Neural cell (in vitro differentiated cells): ENCODE results near the gene STARD13. TPM values are rescaled to one million over a fixed set of nuclear protein-coding genes. Genes with fewer than 3 reads are reported as not detected.

Experiments used
- H2AFZ ChIP-seq: fragments of 200-600, 300-800 bp; sonication (generic), shearing (Covaris generic); 2 replicates; pipeline ENCODE4 v1.6.0; 2014; ENCODE audit warnings: low read depth, mild to moderate bottlenecking, antibody characterized with exemption, low read length, moderate library complexity
- H3F3A ChIP-seq: fragments of 200-600 bp; shearing (Covaris generic); 2 replicates; pipeline ENCODE4 v1.6.1; 2016; ENCODE audit warnings: mild to moderate bottlenecking, moderate library complexity, mixed read lengths, antibody characterized with exemption, low read length; ENCODE audit not compliant: insufficient read depth, poor library complexity, severe bottlenecking
- H3K27ac ChIP-seq: fragments of 200-600, 300-800 bp; sonication (generic), shearing (Covaris generic); 2 replicates; pipeline ENCODE4 v1.5.1; 2014; ENCODE audit warnings: mild to moderate bottlenecking, low read length, moderate library complexity
- H3K27me3 ChIP-seq: fragments of 300-800, 200-600 bp; sonication (generic), shearing (Covaris generic); 2 replicates; pipeline ENCODE4 v1.6.0; 2014; ENCODE audit warnings: mild to moderate bottlenecking, low read depth, low read length, moderate library complexity; ENCODE audit not compliant: insufficient read depth
- H3K36me3 ChIP-seq: fragments of 300-800, 200-600 bp; sonication (generic), shearing (Covaris generic); 2 replicates; pipeline ENCODE4 v1.5.1; 2014; ENCODE audit warnings: mild to moderate bottlenecking, antibody characterized with exemption, low read length, moderate library complexity; ENCODE audit not compliant: insufficient read depth
- H3K4me2 ChIP-seq: fragments of 300-800, 200-600 bp; sonication (generic), shearing (Covaris generic); 2 replicates; pipeline ENCODE4 v1.6.0; 2014; ENCODE audit warnings: mild to moderate bottlenecking, low read length
- H3K4me3 ChIP-seq: fragments of 300-800, 200-600 bp; sonication (generic), shearing (Covaris generic); 2 replicates; pipeline ENCODE4 v1.5.1; 2014; ENCODE audit warnings: mild to moderate bottlenecking, low read length, moderate library complexity
- H3K79me2 ChIP-seq: fragments of 200-600 bp; shearing (Covaris generic); replicated peaks from 2 replicates; pipeline ENCODE4 v1.6.0; 2014; ENCODE audit warnings: mild to moderate bottlenecking, low read length, moderate library complexity; ENCODE audit not compliant: insufficient read depth
- H3K9ac ChIP-seq: fragments of 300-800, 200-600 bp; sonication (generic), shearing (Covaris generic); 2 replicates; pipeline ENCODE4 v1.6.1; 2016; ENCODE audit warnings: mild to moderate bottlenecking, low read length, mixed read lengths
- H3K9me2 ChIP-seq: fragments of 200-600 bp; shearing (Covaris generic); 2 replicates; pipeline ENCODE4 v1.6.1; 2016; ENCODE audit warnings: mild to moderate bottlenecking, low read length, mixed read lengths; ENCODE audit not compliant: insufficient read depth
- H3K9me3 ChIP-seq: fragments of 200-600, 300-800 bp; sonication (generic), shearing (Covaris generic); 2 replicates; pipeline ENCODE4 v1.6.1; 2016; ENCODE audit warnings: mild to moderate bottlenecking, mixed run types, low read length, moderate library complexity, mixed read lengths
- H4K20me1 ChIP-seq: fragments of 200-600 bp; shearing (Covaris generic); 2 replicates; pipeline ENCODE4 v1.6.1; 2016; ENCODE audit warnings: mild to moderate bottlenecking, mixed run types; ENCODE audit not compliant: insufficient read depth
- CTCF ChIP-seq: fragments of 450-650 bp; IDR thresholded peaks from 2 replicates; pipeline ENCODE4 v1.5.1; 2014; ENCODE audit warnings: antibody characterized with exemption, mild to moderate bottlenecking, moderate library complexity; ENCODE audit not compliant: poor library complexity, severe bottlenecking
- EP300 ChIP-seq: fragments of 450-650 bp; conservative IDR thresholded peaks from 2 replicates; pipeline ENCODE4 v1.6.1; 2014; ENCODE audit warnings: antibody characterized with exemption, mild to moderate bottlenecking, moderate library complexity; ENCODE audit not compliant: poor library complexity, severe bottlenecking
- EZH2 ChIP-seq: fragments of 200-600, 300-800 bp; shearing (Covaris generic), sonication (generic); IDR thresholded peaks from 2 replicates; pipeline ENCODE4 v1.6.1; 2014; ENCODE audit warnings: antibody characterized with exemption, low read length, borderline replicate concordance, mild to moderate bottlenecking; ENCODE audit not compliant: insufficient read depth, poor library complexity, severe bottlenecking
- MXI1 ChIP-seq: fragments of 450-650 bp; conservative IDR thresholded peaks from 2 replicates; pipeline ENCODE4 v1.6.1; 2014; ENCODE audit warnings: antibody characterized with exemption, mild to moderate bottlenecking; ENCODE audit not compliant: poor library complexity, severe bottlenecking
- POLR2AphosphoS5 ChIP-seq: IDR thresholded peaks from 2 replicates; pipeline ENCODE4 v1.6.1; 2012
- RAD21 ChIP-seq: fragments of 450-650 bp; conservative IDR thresholded peaks from 2 replicates; pipeline ENCODE4 v1.6.1; 2014; ENCODE audit warnings: antibody characterized with exemption, mild to moderate bottlenecking, moderate library complexity
- REST ChIP-seq: IDR thresholded peaks from 2 replicates; pipeline ENCODE4 v1.6.1; 2012; ENCODE audit warnings: borderline replicate concordance
- SMC3 ChIP-seq: fragments of 450-650 bp; conservative IDR thresholded peaks from 2 replicates; pipeline ENCODE4 v1.6.1; 2014; ENCODE audit warnings: antibody characterized with exemption, mild to moderate bottlenecking, moderate library complexity; ENCODE audit not compliant: poor library complexity
- TAF1 ChIP-seq: IDR thresholded peaks from 2 replicates; pipeline ENCODE4 v1.6.1; 2012; ENCODE audit warnings: low read depth
- polyA plus RNA-seq: library from polyadenylated mRNA; depleted of rRNA; stranded (reverse); fragments of >200 nt; gene quantifications from 2 replicates; pipeline ENCODE4 v1.2.3, GENCODE V29; 2014

STARD13 gene
- polyA plus RNA-seq, 1 donor from 2014 or later = 0.05 TPM

GRCh38 chr13:33259296-33259695, 26.3 kb downstream of the STARD13 start:
- Histone ChIP-seq H3K4me3 (no peak overlapping the region), H4K20me1 (no peaks in the 10 kb centered on the region), H3K9ac (no peak overlapping the region), H3K27ac (no peak overlapping the region), H3K36me3 (no peaks in the 10 kb centered on the region), H3K27me3 (no peaks in the 10 kb centered on the region), H3F3A (no peaks in the 10 kb centered on the region), H3K9me2 (no peaks in the 10 kb centered on the region), H2AFZ (no peak overlapping the region), H3K79me2 (no peaks in the 10 kb centered on the region), H3K4me2 (no peak overlapping the region), H3K9me3 (no peaks in the 10 kb centered on the region)
- no peak for TF ChIP-seq EZH2
- no peak for TF ChIP-seq CTCF
- TF ChIP-seq RAD21 = no peak
- no peak for TF ChIP-seq POLR2AphosphoS5
- TF ChIP-seq EP300 = no peak
- TF ChIP-seq TAF1 = no peak
- no peak for TF ChIP-seq REST
- TF ChIP-seq SMC3 = no peak
- no peak for TF ChIP-seq MXI1

GRCh38 chr13:33258808-33259193, 26.8 kb downstream of the STARD13 start:
- no peak for TF ChIP-seq EP300
- no peak for TF ChIP-seq SMC3
- no peak for TF ChIP-seq RAD21
- TF ChIP-seq MXI1 = no peak
- TF ChIP-seq EZH2 = no peak
- TF ChIP-seq TAF1 = no peak
- no peak for TF ChIP-seq CTCF
- TF ChIP-seq POLR2AphosphoS5 = no peak
- no peak for TF ChIP-seq REST
- no peaks in the 10 kb centered on the region for H4K20me1 ChIP-seq
- H3K4me3 ChIP-seq = no peak overlapping the region
- H3K79me2 ChIP-seq = no peaks in the 10 kb centered on the region
- H3K9me3 ChIP-seq = no peaks in the 10 kb centered on the region
- H3K4me2 ChIP-seq = no peak overlapping the region
- H3K36me3 ChIP-seq = no peaks in the 10 kb centered on the region
- H3K9me2 ChIP-seq = no peaks in the 10 kb centered on the region
- H2AFZ ChIP-seq = no peak overlapping the region
- no peak overlapping the region for H3K9ac ChIP-seq
- H3K27ac ChIP-seq = no peak overlapping the region
- H3K27me3 ChIP-seq = no peaks in the 10 kb centered on the region
- H3F3A ChIP-seq = no peaks in the 10 kb centered on the region
